ENCODE results near the gene USP25.
A peak's percentile ranks its signal among the peaks of the same experiment; 100 is the strongest.
"Not testable (repeated sequence)": the region's sequence is repeated elsewhere in the genome, so short reads cannot be mapped to it uniquely, and the experiment has no call there.

The USP25 gene

DNA sequence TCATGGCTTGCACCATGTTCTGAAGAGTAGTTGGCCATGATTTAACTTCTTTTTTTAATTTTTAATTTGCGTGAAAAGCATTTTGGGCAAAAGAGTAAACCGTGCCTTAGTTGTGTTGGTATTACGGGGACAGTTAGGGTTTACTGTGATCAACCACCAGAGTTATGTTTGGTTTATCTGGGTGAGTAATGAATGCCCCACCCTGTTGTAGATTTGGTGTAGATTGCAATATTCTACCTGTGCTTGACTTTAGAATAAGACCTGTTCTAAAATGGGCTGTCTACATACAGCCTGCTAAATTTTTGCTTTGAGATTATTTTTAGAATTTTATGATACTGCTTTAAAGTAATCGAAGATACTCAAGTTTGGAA lies 1.4 kb downstream of the USP25 start:
- peak; percentile 55 for DNase-seq (ENCODE audit: low spot score)

DNA sequence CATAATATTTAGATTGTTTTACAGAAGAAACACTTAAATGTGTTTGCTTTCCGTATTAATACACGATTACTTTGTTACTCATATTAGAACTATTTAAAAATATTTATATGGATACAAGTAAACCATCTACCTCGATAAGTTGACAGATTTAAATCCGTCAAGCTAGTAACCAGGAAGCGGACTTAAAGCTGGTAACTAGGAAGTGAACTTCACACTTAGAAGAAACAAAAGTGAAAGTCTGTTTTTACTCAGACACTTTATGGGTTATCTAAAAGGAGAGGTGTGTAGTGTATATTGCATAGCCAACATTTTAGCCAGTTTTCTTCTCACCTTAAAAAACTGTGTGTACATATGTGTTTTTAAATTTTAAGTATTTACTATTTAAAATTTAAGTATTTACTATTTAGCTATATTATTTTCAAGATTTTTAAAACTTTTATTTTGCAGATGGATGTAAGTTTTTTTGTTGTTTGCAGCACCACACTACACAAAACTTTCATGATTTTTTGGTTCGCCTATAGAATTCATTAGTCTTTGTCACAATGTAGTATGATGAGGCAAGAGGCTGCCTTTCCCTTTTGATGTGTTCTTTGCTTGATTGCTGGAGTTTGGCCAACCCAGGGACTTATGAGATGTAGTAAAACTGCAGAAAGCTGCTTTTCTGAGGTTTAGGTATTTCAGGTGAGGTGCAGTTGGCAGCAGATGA lies 2.7 kb downstream of the USP25 start:
- DNase-seq (ENCODE audit: low spot score), result peak; percentile 80

DNA sequence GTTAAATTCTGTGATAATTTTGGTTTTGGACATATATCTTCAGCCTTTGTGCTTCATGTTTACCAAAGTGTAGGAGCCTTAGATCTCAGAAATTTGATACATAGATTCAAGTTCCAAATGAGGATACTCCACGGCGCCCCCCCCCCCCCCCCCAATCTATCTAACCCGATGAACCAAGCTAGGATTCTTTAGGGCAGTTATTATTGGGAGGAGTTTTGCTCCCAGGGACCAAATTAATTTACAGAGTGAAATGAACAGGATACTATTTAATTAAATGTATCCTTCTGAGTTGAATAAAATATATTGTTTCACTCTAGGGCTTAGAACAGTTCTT lies 3.2 kb downstream of the USP25 start:
- no peak for DNase-seq (ENCODE audit: low spot score)

DNA sequence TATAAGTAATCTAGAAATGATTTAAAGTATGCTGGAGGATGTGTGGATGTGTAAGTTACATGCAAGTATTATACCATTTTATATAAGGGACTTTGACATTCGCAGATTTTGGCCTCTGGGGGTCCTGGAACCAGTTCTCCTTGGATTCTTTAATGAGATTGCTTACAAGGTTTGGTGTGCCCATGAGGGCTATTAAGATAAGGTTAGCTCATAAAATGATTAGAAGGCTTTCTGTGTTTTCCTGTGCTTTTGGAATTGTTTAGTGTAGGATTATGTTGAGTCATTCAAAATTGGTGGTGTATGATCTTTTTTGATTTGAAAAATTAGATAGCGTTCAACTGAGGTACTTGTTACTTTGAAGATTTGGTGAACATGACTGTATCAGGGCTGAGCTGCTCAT lies 5.6 kb downstream of the USP25 start:
- no peak for DNase-seq (ENCODE audit: low spot score)

DNA sequence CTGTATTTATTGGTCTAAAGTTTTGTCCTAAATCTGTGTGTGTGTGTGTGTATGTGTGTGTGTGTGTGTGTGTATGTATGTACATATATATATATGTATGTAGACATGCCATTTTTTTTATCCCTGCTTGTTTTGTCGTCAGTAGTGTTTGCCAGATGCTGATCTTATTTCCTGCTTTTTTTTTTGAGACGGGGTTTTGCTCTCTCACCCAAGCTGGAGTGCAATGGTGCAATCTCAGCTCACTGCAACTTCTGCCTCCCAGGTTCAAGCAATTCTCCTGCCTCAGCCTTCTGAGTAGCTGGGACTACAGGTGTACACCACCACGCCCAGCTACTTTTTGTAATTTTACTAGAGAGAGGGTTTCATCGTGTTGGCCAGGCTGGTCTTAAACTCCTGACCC lies 6.1 kb downstream of the USP25 start:
- not testable (repeated sequence) for DNase-seq (ENCODE audit: low spot score)

DNA sequence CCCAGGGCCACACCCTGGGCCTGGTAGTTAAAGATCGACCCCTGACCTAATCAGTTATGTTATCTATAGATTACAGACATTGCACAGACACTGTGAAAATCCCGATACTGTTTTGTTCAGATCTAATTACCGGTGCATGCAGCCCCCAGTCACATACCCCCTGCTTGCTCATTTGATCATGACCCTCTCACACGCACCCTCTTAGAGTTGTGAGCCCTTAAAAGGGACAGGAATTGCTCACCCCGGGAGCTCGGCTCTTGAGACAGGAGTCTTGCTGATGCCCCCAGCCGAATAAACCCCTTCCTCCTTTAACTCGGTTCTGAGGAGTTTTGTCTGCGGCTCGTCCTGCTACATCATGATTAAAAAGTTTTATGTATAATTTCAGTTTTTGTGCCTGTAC lies 9.0 kb downstream of the USP25 start:
- DNase-seq (ENCODE audit: low spot score), result not testable (repeated sequence)

DNA sequence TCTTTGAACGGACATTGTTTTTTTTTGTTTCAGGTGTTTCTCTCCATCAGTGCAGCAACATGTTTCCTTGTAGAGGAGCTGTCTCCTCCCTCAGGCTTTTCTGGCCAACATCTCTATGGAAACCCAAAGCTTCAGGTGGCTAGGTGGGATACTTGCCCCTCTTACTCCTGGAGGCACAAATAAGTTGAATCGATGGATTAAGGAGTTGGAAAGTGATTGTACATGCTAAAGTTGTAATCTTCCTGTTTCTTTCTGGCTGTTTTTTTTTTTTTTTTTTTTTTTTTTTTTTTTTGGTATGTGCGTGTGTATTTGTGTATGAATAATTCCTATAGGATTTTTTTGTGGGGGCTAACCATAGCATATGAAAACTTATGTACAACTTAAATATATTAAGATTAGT lies 10.6 kb downstream of the USP25 start:
- DNase-seq (ENCODE audit: low spot score), result no peak

DNA sequence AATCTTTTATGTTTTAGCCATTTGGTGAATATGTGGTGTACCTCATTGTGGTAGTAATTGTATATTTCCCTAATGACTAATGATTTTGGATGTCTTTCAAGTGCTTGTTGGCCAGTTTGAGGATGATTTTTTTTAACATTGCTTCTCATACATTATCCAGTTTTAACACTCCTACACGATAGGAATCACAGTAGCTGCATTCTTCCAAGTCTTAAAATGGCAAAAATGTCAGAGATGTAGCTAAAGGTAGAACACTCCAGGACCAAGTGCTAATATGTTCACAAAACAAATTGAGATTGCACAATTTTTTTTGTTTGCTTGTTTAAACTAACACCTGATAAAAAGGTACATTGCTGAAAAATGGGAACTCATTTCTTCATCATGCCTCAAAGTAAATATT lies 11.7 kb downstream of the USP25 start:
- DNase-seq (ENCODE audit: low spot score), result no peak

DNA sequence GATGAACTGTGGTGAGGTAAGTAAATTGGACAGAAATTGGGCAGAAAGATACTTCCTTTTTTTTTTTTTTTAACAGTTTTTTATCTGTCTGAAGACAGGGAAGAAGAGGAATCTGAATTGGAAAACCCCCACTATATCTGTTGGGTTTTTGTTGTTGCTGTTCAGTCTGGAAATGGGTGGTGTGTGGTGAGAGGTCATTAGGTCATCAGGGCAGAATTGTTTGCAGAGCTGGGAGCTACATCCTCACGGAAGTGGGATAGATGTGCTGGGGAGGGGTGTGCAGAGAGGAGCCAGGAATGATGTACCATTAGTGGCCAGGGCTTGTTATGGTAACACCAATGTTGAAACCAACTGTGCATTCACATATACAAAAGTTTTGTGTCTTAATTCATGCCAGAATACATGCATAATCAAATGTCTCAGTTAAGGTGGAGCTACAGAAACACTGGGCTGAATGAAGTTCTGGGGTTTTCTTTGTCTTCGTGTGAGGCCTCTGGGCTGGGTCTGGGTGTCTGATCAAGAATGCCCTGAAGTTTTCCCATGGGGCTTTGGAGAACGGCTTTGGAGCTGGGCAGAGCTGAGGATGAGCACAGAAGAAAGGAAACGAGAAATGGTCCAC lies 12.4 kb downstream of the USP25 start:
- peak; percentile 36 for DNase-seq (ENCODE audit: low spot score)

DNA sequence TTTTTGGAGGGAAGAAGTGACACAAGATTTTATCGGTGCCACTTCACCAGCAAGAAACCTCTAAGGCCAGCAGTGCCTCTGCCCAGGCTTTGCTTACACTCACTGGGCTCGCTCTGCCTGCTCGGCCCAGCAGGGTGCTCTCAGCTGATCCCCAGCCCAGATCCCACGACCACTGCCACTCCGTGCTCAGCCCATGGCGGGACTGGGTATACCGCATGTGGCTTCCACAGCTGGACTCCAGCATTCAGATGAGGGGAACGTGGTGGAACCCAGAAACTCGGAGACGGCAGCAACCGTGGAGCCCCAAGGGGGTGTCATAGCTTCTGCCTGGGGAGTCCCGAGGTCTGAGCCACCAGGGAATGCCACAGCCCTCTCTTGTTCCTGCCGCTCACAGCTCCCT lies 12.9 kb downstream of the USP25 start:
- no peak for DNase-seq (ENCODE audit: low spot score)

DNA sequence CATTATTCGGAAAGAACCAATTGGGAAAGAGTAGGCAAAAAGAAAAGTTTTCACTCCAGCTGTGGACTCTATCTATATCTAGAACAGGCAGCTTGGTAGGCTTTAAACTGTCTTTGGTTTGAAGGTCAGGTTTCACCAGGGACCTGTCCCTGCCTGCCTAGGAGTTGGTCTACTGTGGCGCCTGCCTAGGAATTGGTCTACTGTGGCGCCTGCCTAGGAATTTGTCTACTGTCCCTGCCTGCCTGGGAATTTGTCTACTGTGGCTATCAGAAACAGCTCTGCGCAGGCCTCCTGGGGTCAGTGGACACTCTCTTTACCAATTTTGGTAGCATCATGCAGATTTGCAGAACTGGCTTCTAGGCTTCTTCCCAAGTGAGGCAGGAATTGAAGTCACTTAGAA lies 13.8 kb downstream of the USP25 start:
- no peak for DNase-seq (ENCODE audit: low spot score)

DNA sequence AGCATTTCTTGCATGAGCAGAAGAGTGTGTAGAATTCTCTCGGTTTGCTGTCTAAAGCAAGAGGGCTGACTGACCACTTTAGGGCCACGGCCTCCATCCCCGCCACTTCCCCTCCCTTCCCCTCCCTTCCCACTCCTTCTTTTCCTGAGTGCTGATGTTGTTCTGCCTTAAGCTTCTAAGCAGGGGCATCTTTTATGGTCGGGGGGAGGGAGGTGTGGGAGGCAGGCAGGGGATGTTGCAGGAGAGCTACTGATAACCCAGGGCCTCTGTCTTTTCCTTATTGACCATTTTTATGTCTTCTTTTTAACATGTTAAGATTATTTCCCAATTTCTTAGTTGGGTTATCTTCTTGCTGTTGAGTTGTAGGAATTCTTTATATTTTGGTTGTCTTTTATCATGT lies 15.1 kb downstream of the USP25 start:
- no peak for DNase-seq (ENCODE audit: low spot score)

DNA sequence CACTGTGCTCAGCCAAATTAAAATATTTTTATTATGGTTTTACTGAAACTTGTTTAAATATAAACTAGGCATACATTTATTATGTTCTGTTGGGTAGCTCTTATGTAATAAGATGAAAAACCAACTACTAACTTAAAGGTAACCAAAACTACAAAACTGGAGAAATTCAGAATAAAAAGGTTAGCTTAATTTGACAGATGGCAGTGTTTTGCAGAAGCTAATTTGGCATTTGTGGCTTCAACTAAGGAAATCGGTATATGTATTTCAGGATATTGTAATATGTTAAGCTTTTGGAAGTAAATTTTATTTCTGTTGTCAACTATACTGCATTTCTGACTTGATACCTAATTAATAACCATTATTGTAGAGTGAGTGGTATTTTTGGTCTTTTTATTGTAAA lies 18.8 kb downstream of the USP25 start:
- no peak for DNase-seq (ENCODE audit: low spot score)

DNA sequence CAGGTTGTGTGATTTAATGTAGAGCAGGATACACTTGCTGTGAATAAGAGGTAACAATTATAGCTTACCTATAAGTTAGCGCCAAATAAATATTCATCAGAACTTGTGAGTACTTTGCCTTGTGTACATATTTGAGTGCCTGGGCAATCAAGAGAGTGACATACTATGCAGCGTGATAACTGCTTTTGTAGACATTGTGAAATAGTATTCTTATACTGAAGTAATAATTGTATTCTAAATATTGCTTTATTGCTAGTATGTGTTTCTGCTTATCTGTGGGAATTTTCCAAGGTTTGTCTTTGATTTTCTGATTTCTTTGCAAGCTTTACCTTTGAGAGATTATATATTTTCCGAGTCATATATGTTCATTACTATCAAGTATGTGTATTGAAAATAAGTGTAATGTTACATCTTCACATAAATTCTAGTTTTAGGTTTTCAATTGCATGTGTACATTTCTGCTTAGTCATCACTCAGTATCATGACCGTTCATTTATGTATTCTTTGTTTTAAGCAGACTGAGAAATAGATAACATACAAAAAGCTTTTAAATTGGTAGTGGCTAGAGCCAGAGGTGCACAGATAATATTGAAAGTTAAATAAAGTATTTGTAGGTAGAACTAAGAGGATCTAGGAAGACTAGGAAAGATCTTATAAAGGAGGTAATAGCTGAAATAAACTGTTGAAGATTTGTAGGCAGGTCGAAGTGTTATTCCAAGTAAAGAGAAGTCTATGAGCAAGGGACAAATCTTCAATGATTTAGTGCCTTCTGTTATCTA lies 19.5 kb downstream of the USP25 start:
- no peak for DNase-seq (ENCODE audit: low spot score)

DNA sequence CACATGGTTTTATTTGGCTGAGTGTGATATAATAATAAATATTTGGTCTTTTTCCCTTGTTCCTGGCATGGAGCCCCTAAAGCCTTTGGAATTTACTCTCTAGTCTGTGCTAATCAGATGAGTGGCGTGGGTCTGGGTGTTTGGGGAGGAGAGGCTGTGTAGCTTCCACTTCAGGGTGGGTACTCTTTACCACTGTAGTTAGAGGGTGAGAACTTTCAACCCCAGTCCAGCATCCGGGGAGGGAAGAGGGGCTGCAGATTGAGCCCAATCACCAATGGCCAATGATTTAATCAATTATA lies 20.0 kb downstream of the USP25 start:
- no peak for DNase-seq (ENCODE audit: low spot score)

DNA sequence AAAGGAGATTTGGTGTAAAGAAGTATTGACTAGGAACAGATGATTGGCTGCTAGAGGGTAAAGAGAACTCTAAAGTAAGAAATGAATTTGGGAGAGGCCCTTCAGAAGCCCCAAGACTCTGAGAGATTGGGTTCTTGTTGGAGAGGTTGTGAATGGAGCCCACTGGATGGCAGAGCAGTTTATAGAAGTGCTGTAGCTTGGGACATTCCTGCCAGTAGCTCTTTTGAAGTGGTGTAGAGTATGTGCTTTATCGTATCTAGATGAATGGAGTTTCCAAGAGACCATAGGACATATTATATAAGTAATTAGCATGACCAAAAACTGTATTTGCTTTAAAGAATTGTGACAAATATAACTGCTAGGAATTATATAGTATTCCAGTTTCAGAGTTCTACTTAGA lies 21.3 kb downstream of the USP25 start:
- no peak for DNase-seq (ENCODE audit: low spot score)

DNA sequence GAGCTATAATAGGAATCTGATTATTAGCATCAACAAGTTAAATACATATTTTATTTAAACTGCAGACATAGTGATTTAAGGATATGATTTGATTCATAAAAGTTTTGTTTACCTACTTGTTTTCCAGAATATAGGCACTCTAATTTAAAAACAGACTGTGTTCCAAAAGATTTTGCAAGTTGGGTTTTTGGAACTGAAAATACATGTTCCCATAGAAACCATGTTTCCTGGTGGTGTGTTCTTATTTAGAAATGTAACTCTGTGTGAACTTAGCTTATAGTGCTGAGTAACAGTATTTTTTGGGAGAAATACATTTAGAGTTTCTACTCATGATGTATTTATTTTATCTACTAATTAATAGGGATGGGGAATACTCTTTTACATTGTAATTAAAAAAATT lies 21.8 kb downstream of the USP25 start:
- no peak for DNase-seq (ENCODE audit: low spot score)

DNA sequence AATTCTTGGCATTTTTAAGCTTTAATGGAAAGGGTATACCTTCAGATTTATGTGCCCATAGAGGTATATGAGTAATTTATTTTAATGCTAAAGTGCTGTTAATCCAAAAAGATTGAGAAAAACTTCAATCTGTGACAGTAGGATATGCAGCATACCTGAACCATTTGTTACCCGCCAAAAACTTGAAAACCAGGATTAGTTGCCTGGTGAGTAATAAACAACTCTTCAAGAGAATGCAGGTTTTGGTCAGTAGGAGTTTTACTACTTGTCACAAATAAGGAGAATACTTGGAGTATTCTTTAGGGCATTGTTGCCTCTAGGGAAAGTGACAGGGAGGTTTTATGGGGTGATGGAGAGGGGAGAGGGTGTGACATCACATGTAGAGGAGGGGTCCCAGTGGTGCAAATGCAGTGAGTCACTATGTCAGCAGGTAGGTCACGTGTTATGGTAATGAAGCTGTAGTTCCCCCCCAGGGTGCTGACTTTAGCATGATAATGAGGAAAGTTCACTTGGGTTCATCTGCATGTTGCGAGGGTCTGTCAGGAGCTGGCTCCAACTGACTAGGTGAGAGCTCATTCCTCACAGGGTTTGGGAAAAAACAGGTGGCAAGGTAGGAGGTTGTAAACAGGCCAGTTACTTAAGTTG lies 23.1 kb downstream of the USP25 start:
- DNase-seq (ENCODE audit: low spot score), result peak; percentile 65

DNA sequence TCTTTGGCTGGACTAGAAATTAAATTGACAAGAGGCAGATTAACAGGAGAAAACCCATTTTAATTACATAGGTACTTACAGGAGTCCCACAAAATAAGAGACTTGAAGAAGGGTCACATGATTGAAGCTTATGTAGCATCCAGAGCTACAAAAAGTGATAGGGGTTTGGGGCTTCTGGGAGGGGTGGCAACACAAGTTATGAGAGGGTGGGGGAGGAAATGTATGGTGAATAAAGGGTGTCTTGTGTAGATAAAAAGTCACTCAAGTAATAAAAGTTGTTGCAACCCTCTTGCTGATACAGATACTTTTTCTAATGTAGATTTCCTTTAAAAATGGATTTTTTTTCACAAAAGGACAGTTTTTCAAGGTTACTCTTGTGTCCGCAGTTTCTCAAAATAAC lies 24.0 kb downstream of the USP25 start:
- no peak for DNase-seq (ENCODE audit: low spot score)

DNA sequence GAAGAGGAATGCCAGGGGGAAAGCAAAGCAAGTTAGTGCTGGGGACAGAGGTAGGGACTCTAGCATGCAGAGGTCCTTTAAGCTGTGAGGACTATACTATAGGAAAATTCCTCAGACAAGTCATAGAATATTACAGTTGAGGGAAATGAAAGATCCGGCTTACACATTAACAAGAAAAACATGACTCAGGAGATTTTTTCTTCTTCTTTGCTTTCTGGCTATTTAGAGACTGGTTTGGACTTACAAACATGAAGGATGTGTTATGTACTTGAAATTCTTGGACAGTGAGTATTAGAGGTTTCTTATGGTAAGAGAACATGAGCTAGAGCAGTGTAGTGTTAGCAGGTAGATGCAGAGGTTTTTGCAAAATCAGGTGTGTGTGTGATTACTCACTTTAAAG lies 24.9 kb downstream of the USP25 start:
- DNase-seq (ENCODE audit: low spot score), result peak; percentile 98

DNA sequence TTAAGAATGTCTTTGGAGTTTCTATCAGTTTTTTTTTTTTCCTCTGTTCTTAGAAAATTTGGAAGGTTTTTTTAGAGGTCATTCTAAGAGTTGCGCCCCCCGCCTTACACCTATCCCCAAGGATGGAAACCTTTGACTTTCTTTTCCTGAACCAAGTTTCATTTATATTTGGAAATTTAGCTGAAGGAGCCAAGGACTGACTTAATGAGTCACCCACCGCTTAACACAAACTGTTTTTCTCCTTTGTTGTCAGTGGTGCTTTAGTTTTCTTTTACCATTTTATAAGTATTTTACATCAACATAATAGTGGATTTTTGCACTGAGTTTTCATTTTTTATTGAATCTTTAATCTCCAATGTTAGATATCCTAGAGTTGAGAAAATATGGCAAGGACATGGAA lies 25.3 kb downstream of the USP25 start:
- no peak for DNase-seq (ENCODE audit: low spot score)

DNA sequence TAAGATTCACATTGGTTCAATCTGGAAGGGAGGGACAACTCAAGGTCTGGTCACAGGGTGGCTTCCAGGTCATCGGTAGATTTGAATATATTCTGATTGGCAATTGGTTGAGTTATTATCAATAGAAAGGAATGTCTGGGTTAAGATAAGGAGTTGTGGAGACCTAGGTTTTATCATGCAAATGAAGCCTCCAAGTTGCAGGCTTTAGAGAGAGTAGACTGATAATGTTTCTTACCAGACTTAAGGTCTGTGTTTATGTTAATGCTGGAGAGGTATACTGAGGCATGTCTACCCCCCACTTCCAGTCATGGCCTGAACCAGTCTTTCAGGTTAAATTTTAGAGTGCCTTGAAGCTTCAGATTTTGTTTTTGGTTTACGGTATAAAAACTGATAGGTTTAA lies 29.7 kb downstream of the USP25 start:
- DNase-seq (ENCODE audit: low spot score), result no peak

DNA sequence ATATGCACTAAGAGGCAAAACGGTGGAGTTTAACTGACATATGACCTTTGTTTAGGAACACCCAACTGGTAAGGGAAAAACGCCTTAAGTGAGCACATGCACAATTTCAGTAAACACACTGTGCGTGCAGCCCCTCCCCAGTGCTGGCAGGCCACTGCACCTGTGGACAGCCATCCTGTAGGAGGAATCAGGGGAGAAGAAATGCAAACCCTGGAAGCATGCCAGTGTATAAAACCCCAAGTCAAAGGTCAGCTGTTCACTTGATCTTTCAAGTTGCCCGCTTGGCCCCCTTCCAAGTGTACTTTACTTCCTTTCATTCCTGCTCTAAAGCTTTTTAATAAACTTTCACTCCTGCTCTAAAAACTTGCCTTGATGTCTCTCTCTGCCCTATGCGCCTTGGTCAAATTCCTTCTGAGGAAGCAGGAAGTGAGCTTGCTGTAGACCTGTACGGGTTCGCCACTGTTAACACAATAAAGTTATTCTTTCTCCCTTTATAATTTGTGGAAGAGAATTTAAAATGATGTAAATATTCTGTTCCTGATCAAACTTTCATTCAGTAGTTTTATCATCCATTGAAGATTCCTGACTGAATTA lies 31.8 kb downstream of the USP25 start:
- DNase-seq (ENCODE audit: low spot score), result peak; percentile 11

Measured in kidney tubule cell (primary cell).